GM12878 (cell line): Measurements from ENCODE around the gene HTR6. TPM values are rescaled to one million over a fixed set of nuclear protein-coding genes. Genes with fewer than 3 reads are reported as not detected.

Experiments
- ATAC-seq: fragments of 200-7000 bp; cut with Tn5 transposase; 3 replicates; pipeline ENCODE4 v1.9.1; 2020; ENCODE audit warnings: mild to moderate bottlenecking, moderate library complexity
- BruUV-seq: library from RNA; stranded (reverse); fragments of 400-500 nt; replicated peaks from 2 replicates; lab custom pipeline; 2021; lab: Mats Ljungman, UMichigan
- CTCF ChIA-PET: fragments of 300-600 bp; sonication (Branson Sonifier 250); formaldehyde crosslinking; extraction: SDS; loops from one replicate; lab custom pipeline; 2021; ENCODE audit warnings: inconsistent platforms; lab: Yijun Ruan, JAX
- POLR2A ChIA-PET: fragments of 350-600 bp; formaldehyde crosslinking; extraction: SDS; loops from one replicate; lab custom pipeline; 2021; ENCODE audit warnings: inconsistent platforms; lab: Charles Lee
- RAD21 ChIA-PET: fragments of 300-600 bp; sonication (Branson Sonifier 250); formaldehyde crosslinking; loops from one replicate; lab custom pipeline; 2023; ENCODE audit warnings: antibody characterized with exemption; ENCODE audit not compliant: unreplicated experiment; lab: Charles Lee
- SMC1A ChIA-PET: fragments of 300-600 bp; sonication (Branson Sonifier 250); formaldehyde crosslinking; loops from one replicate; lab custom pipeline; 2023; ENCODE audit not compliant: unreplicated experiment, uncharacterized antibody; lab: Charles Lee
- DNase-seq: peaks from one replicate; pipeline ENCODE4 v3.0.0-alpha.2; 2011; ENCODE audit warnings: low read depth, low spot score
- FAIRE-seq: peaks from 3 replicates; lab custom pipeline; 2011; peaks lifted over from hg19 to GRCh38; lab: Jason Lieb, UNC
- H2AFZ ChIP-seq: 2 replicates; pipeline ENCODE4 v1.6.0; 2011; ENCODE audit warnings: low read depth, low read length, control low read depth; ENCODE audit not compliant: control insufficient read depth
- H3K27ac ChIP-seq: 2 replicates; pipeline ENCODE4 v1.5.1; 2011; ENCODE audit warnings: control low read depth; ENCODE audit not compliant: control insufficient read depth, insufficient read depth
- H3K27me3 ChIP-seq, 2 experiments: replicated peaks in 1 of 2; 2 replicates each; pipeline versions ENCODE4 v1.6.0 to v1.6.1; 2011; ENCODE audit warnings: low read length in 1 of 2; ENCODE audit not compliant: control insufficient read depth in 2 of 2, insufficient read depth in 2 of 2
- H3K36me3 ChIP-seq, 2 experiments: 2 replicates each; pipeline ENCODE4 v1.5.1; 2011; ENCODE audit warnings: low read length in 1 of 2; ENCODE audit not compliant: control insufficient read depth in 2 of 2, insufficient read depth in 2 of 2
- H3K4me1 ChIP-seq: 2 replicates; pipeline ENCODE4 v1.6.1; 2011; ENCODE audit warnings: mild to moderate bottlenecking, low read length, moderate library complexity, mixed read lengths; ENCODE audit not compliant: control insufficient read depth, insufficient read depth
- H3K4me2 ChIP-seq: 2 replicates; pipeline ENCODE4 v1.6.0; 2011; ENCODE audit warnings: control low read depth; ENCODE audit not compliant: control insufficient read depth, insufficient read depth
- H3K4me3 ChIP-seq: fragments of 200-600 bp; sonication (generic); 2 replicates; pipeline ENCODE4 v1.5.1; 2016
- H3K79me2 ChIP-seq: 2 replicates; pipeline ENCODE4 v1.6.0; 2011; ENCODE audit warnings: low read length; ENCODE audit not compliant: control insufficient read depth, insufficient read depth
- H3K9ac ChIP-seq: 2 replicates; pipeline ENCODE4 v1.8.0; 2011; ENCODE audit warnings: low read length, control low read depth, mixed read lengths; ENCODE audit not compliant: control insufficient read depth, insufficient read depth
- H3K9me3 ChIP-seq: replicated peaks from 3 replicates; pipeline ENCODE4 v1.5.1; 2011; ENCODE audit warnings: mild to moderate bottlenecking, low read length; ENCODE audit not compliant: control insufficient read depth, insufficient read depth
- H4K20me1 ChIP-seq: 2 replicates; pipeline ENCODE4 v1.6.0; 2011; ENCODE audit not compliant: control insufficient read depth, insufficient read depth
- BMI1 ChIP-seq: fragments of 450-650 bp; IDR thresholded peaks from 2 replicates; pipeline ENCODE4 v1.6.1; 2016; ENCODE audit warnings: mild to moderate bottlenecking, moderate library complexity, borderline replicate concordance
- DPF2 ChIP-seq: fragments of 450-650 bp; IDR thresholded peaks from 2 replicates; pipeline ENCODE4 v1.6.1; 2017; ENCODE audit warnings: mild to moderate bottlenecking
- JUNB ChIP-seq: IDR thresholded peaks from 2 replicates; pipeline ENCODE4 v1.6.1; 2016; ENCODE audit warnings: antibody characterized with exemption, mild to moderate bottlenecking
- NR2C2 ChIP-seq: IDR thresholded peaks from 2 replicates; pipeline ENCODE4 v1.6.1; 2011; ENCODE audit warnings: borderline replicate concordance, low read depth; ENCODE audit not compliant: control insufficient read depth, insufficient read length
- SIN3A ChIP-seq: IDR thresholded peaks from 2 replicates; pipeline ENCODE4 v1.6.1; 2012; ENCODE audit warnings: low read depth, low read length, improper control_type of control experiment
- SMAD5 ChIP-seq: IDR thresholded peaks from 2 replicates; pipeline ENCODE4 v1.6.1; 2016; ENCODE audit warnings: antibody characterized with exemption, low read depth
- SP1 ChIP-seq: IDR thresholded peaks from one replicate; pipeline ENCODE4 v1.6.1; 2011; ENCODE audit warnings: low read depth, low read length
- STAT1 ChIP-seq: fragments of 450-650 bp; conservative IDR thresholded peaks from 2 replicates; pipeline ENCODE4 v1.6.1; 2014; ENCODE audit warnings: antibody characterized with exemption, mild to moderate bottlenecking
- SUPT20H ChIP-seq: IDR thresholded peaks from 2 replicates; pipeline ENCODE4 v1.6.1; 2011; ENCODE audit warnings: low read depth, mild to moderate bottlenecking, low read length, moderate library complexity, borderline replicate concordance; ENCODE audit not compliant: control insufficient read depth
- WRNIP1 ChIP-seq: IDR thresholded peaks from 2 replicates; pipeline ENCODE4 v1.6.1; 2011; ENCODE audit warnings: low read depth, low read length, improper control_type of control experiment, borderline replicate concordance
- WGBS: methylation state at CpG from one replicate; pipeline ENCODE4 v1.1.6; 2016; ENCODE audit warnings: low lambda C conversion rate; ENCODE audit not compliant: insufficient replicate concordance, insufficient coverage; ENCODE audit errors: missing lambda C conversion rate; 5-methylcytosine and 5-hydroxymethylcytosine counted together
- in situ Hi-C: fragments of 300-500 bp; cut with MboI; formaldehyde crosslinking; loops from 9 replicates; pipeline ENCODE4 v1.14.3; 2018; ENCODE audit warnings: mixed read lengths
- intact Hi-C: fragments of 100-400 bp; cut with micrococcal nuclease; formaldehyde crosslinking; loops from one replicate; pipeline ENCODE4 v1.14.2; 2022; ENCODE audit not compliant: unreplicated experiment
- polyA plus RNA-seq, 11 experiments: library from polyadenylated mRNA; depleted of rRNA in 4 of 11; unstranded in 6 of 11; stranded (reverse) in 5 of 11; fragments of >200 nt; fragmentation: Nextera tagmentation in 4 of 11; fragmentation: Illumina TruSeq in 1 of 11; extraction: Ambion mirVana in 4 of 11; extraction: Trizol in 1 of 11; gene quantifications; 1 replicate in 1 of 11; 2 replicates in 10 of 11; pipeline versions ENCODE4 v1.2.1 to v1.2.3, GENCODE V29; 2011 to 2016; ENCODE audit warnings: inconsistent platforms in 2 of 11, missing spikeins in 2 of 11, low read depth in 1 of 11
- total RNA-seq, 4 experiments: library from RNA; depleted of rRNA in 3 of 4; stranded (reverse); fragments of >200 nt in 3 of 4; fragmentation: Illumina TruSeq in 1 of 4; extraction: Trizol in 1 of 4; gene quantifications; 2 replicates each; pipeline versions ENCODE4 v1.2.1 to v1.2.3, GENCODE V29; 2013 to 2021
- TF ChIP-seq, protein P1 (sequence below): fragments of 450-650 bp; IDR thresholded peaks from 2 replicates; pipeline ENCODE4 v1.6.1; 2017; ENCODE audit warnings: mild to moderate bottlenecking

HTR6 gene
- total and polyA plus RNA-seq, 10 of the 15 experiments (the other 5 are each of a cell fraction or from before 2014, with no cell fraction given): 0.03 to 5.3 (median 1.7) TPM; not detected in 2

DNA sequence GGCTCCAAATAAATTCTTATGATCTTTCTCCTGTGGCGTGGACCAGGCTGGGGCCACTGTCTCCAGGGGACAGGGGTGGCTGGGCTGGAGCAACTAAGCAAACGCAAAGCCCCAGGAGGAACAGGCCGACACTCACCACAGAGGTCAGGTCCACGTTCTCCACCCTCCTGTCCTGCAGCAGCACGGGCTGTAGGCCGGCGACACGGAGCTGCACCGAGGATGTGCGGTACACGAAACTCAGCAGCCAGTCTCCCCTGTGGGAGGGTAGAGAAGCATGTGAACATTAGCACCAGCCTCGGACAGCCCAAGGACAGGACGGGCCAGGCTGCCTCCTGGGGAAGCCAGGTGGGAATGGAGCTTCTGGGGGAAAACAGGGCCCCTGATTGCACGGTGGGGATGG is 29.6 kb downstream of the HTR6 start:
- Histone ChIP-seq H3K79me2 (no peaks in the 10 kb centered on the region), H3K27me3 (no peaks in the 10 kb centered on the region), H3K9me3 (peaks cover 19% of the 10 kb centered on the region; the same call in 2 of the 3 replicates), H3K9ac (no peak overlapping the region), H2AFZ (no peak overlapping the region), H3K4me3 (no peak overlapping the region), H3K4me1 (peaks cover 3% of the 10 kb centered on the region), H4K20me1 (no peaks in the 10 kb centered on the region), H3K36me3 (peaks cover 3 to 5% of the 10 kb centered on the region in 2 experiments; a peak in 2 of 4 replicates), H3K27ac (no peak overlapping the region), H3K4me2 (no peak overlapping the region)
- ChIA-PET SMC1A (interaction anchor here (1.1 kb wide), 1 partner anchor 9 kb away, joined by 3 read pairs; no protein-coding TSS in a partner anchor), RAD21 (no interaction called here), CTCF (interaction anchor here (0.8 to 1.0 kb wide), 2 partner anchors 10 to 11 kb away, joined by 3 to 5 read pairs; no protein-coding TSS in a partner anchor), POLR2A (no interaction called here)
- TF ChIP-seq SP1 (no peak), SMAD5 (no peak), NR2C2 (no peak), JUNB (no peak)
- ATAC-seq (no peak), FAIRE-seq (no peak), DNase-seq (no peak)
- in situ Hi-C loops (no loop called here), intact Hi-C loops (no loop called here)
- 89% methylated on average over 14 of the region's 14 CpGs for WGBS
- BruUV-seq: no TSS peak

DNA sequence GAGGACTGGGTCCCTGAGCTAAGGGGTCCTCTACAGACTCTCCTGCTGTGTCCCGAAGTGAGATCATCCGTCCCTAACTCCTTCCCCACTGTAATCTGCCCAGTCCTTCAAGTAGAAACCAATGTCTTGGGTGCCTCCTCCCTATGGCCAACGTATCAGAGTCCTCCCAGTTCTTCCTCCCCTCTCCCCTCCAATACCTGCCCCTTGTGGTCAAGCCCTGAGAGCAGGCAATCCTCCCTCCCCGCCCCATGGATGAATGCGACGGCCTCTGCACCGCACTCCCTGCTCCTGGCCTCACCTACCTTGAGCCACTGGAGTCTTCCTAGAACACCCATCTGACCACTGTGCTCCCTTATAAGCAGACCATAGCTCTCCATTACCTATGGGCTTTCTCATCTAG is 31.1 kb downstream of the HTR6 start:
- DNase-seq (no peak), FAIRE-seq (no peak), ATAC-seq (no peak)
- ChIA-PET SMC1A (no interaction called here), CTCF (interaction anchor here (1.9 kb wide), 1 partner anchor 34 kb away, joined by 11 read pairs; no protein-coding TSS in a partner anchor), POLR2A (interaction anchor here (0.5 kb wide), 1 partner anchor 22 kb away, joined by 3 read pairs; no protein-coding TSS in a partner anchor), RAD21 (no interaction called here)
- no peak overlapping the region for H2AFZ ChIP-seq
- in situ Hi-C loops: no loop called here
- no peak overlapping the region for H3K9ac ChIP-seq
- H3K27me3 ChIP-seq: no peaks in the 10 kb centered on the region
- H4K20me1 ChIP-seq: no peaks in the 10 kb centered on the region
- BruUV-seq: no TSS peak
- TF ChIP-seq STAT1: no peak
- TF ChIP-seq SIN3A: no peak
- no peak for TF ChIP-seq WRNIP1
- TF ChIP-seq, protein P1, sequence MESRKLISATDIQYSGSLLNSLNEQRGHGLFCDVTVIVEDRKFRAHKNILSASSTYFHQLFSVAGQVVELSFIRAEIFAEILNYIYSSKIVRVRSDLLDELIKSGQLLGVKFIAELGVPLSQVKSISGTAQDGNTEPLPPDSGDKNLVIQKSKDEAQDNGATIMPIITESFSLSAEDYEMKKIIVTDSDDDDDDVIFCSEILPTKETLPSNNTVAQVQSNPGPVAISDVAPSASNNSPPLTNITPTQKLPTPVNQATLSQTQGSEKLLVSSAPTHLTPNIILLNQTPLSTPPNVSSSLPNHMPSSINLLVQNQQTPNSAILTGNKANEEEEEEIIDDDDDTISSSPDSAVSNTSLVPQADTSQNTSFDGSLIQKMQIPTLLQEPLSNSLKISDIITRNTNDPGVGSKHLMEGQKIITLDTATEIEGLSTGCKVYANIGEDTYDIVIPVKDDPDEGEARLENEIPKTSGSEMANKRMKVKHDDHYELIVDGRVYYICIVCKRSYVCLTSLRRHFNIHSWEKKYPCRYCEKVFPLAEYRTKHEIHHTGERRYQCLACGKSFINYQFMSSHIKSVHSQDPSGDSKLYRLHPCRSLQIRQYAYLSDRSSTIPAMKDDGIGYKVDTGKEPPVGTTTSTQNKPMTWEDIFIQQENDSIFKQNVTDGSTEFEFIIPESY: no peak
- no peak for TF ChIP-seq DPF2
- no peak for TF ChIP-seq SP1
- no peak for TF ChIP-seq BMI1
- TF ChIP-seq SUPT20H: no peak
- peaks cover 6% of the 10 kb centered on the region; the same call in 2 of the 3 replicates for H3K9me3 ChIP-seq
- H3K27ac ChIP-seq: no peak overlapping the region
- H3K4me1 ChIP-seq: peaks cover 3% of the 10 kb centered on the region
- 88% methylated on average over 7 of the region's 7 CpGs for WGBS
- no peaks in the 10 kb centered on the region for H3K79me2 ChIP-seq
- intact Hi-C loops: no loop called here
- no peak overlapping the region for H3K4me2 ChIP-seq
- H3K4me3 ChIP-seq: no peak overlapping the region
- peaks cover 3 to 8% of the 10 kb centered on the region in 2 experiments; a peak in 2 of 4 replicates for H3K36me3 ChIP-seq
